K562 (cell line): ENCODE results near the gene DAPK3. TPM values are rescaled to one million over a fixed set of nuclear protein-coding genes. Genes with fewer than 3 reads are reported as not detected.

Experiments
- ATAC-seq: fragments of 200-7000 bp; cut with Tn5 transposase; 3 replicates; pipeline ENCODE4 v1.9.1; 2020; ENCODE audit warnings: moderate library complexity
- BruUV-seq: library from RNA; stranded (reverse); fragments of 400-500 nt; replicated peaks from 2 replicates; lab custom pipeline; 2021; lab: Mats Ljungman, UMichigan
- CTCF ChIA-PET: fragments of 300-600 bp; formaldehyde crosslinking; extraction: SDS; loops from one replicate; lab custom pipeline; 2021; ENCODE audit warnings: low intra/inter-chr PET ratio; lab: Yijun Ruan, JAX
- POLR2A ChIA-PET: fragments of 300-600, 350-650 bp; sonication (Branson Sonifier 250); formaldehyde crosslinking; extraction: SDS; loops from one replicate; lab custom pipeline; 2021; ENCODE audit warnings: antibody characterized with exemption, inconsistent platforms; lab: Yijun Ruan, JAX
- DNase-seq, 4 experiments: peaks; one replicate each; pipeline versions ENCODE4 v3.0.0 to v3.0.0-alpha.2; 2011 to 2018; ENCODE audit warnings: low spot score in 3 of 4, mixed read lengths in 3 of 4; ENCODE audit errors: extremely low read depth in 1 of 4
- FAIRE-seq: peaks from 2 replicates; lab custom pipeline; 2011; peaks lifted over from hg19 to GRCh38; lab: Jason Lieb, UNC
- H2AFZ ChIP-seq: 2 replicates; pipeline ENCODE4 v1.6.0; 2011; ENCODE audit warnings: low read depth, low read length, control low read depth, inconsistent platforms
- H3K27ac ChIP-seq: fragments of 200-600 bp; 3 replicates; pipeline ENCODE4 v1.8.0; 2011; ENCODE audit warnings: low read depth, mild to moderate bottlenecking, control low read depth, inconsistent platforms, low read length, moderate library complexity, mixed read lengths; ENCODE audit errors: extremely low read depth
- H3K27me3 ChIP-seq, 2 experiments: fragments of 300-600 bp in 1 of 2; 2 replicates in 1 of 2; 3 replicates in 1 of 2; pipeline versions ENCODE4 v1.6.0 to v1.8.0; 2011; ENCODE audit warnings: inconsistent platforms in 2 of 2, low read length in 2 of 2, mild to moderate bottlenecking in 1 of 2, mixed read lengths in 1 of 2, moderate library complexity in 1 of 2; ENCODE audit not compliant: control insufficient read depth in 2 of 2, insufficient read depth in 2 of 2
- H3K36me3 ChIP-seq: fragments of 300-600 bp; 3 replicates; pipeline ENCODE4 v1.8.0; 2011; ENCODE audit warnings: mild to moderate bottlenecking, low read length, inconsistent platforms; ENCODE audit not compliant: control insufficient read depth, insufficient read depth
- H3K4me1 ChIP-seq, 2 experiments: fragments of 200-600 bp in 1 of 2; replicated peaks in 1 of 2; 2 replicates in 1 of 2; 3 replicates in 1 of 2; pipeline versions ENCODE4 v1.5.1 to v1.8.0; 2011; ENCODE audit warnings: inconsistent platforms in 2 of 2, low read length in 2 of 2, mild to moderate bottlenecking in 1 of 2, mixed read lengths in 1 of 2, moderate library complexity in 1 of 2; ENCODE audit not compliant: control insufficient read depth in 2 of 2, insufficient read depth in 2 of 2
- H3K4me2 ChIP-seq: 2 replicates; pipeline ENCODE4 v1.6.1; 2011; ENCODE audit warnings: low read length, control low read depth, inconsistent platforms, mixed read lengths; ENCODE audit not compliant: insufficient read depth
- H3K4me3 ChIP-seq: fragments of 200-600 bp; sonication (generic), shearing (Covaris generic); 2 replicates; pipeline ENCODE4 v1.5.1; 2016; ENCODE audit warnings: control low read depth, inconsistent platforms
- H3K79me2 ChIP-seq: fragments of 200-600 bp; 3 replicates; pipeline ENCODE4 v1.8.0; 2011; ENCODE audit warnings: low read length, inconsistent platforms; ENCODE audit not compliant: control insufficient read depth, insufficient read depth
- H3K9ac ChIP-seq, 2 experiments: 2 replicates each; pipeline versions ENCODE4 v1.6.0 to v1.6.1; 2011; ENCODE audit warnings: low read depth in 2 of 2, low read length in 2 of 2, control low read depth in 1 of 2, inconsistent platforms in 1 of 2, mild to moderate bottlenecking in 1 of 2, mixed read lengths in 1 of 2; ENCODE audit not compliant: insufficient read depth in 1 of 2
- H3K9me1 ChIP-seq: one replicate; pipeline ENCODE4 v1.6.0; 2011; ENCODE audit warnings: inconsistent platforms, mild to moderate bottlenecking, low read length, moderate library complexity; ENCODE audit not compliant: control insufficient read depth, insufficient read depth
- H3K9me3 ChIP-seq: replicated peaks from 2 replicates; pipeline ENCODE4 v1.5.1; 2011; ENCODE audit warnings: low read depth, low read length, inconsistent platforms; ENCODE audit not compliant: control insufficient read depth, insufficient read depth
- H4K20me1 ChIP-seq: replicated peaks from 2 replicates; pipeline ENCODE4 v1.6.1; 2011; ENCODE audit warnings: low read length, inconsistent platforms, mixed read lengths; ENCODE audit not compliant: control insufficient read depth, insufficient read depth
- CCAR2 ChIP-seq: fragments of 200-400 bp; formaldehyde crosslinking; IDR thresholded peaks from 2 replicates; pipeline ENCODE4 v1.6.1; 2017; ENCODE audit warnings: mild to moderate bottlenecking, low read depth, low read length
- CHD2 ChIP-seq: IDR thresholded peaks from 2 replicates; pipeline ENCODE4 v1.6.1; 2011; ENCODE audit warnings: low read depth, low read length
- ESRRB ChIP-seq: fragments of 250-450 bp; sonication (Bioruptor Pico); IDR thresholded peaks from 2 replicates; pipeline ENCODE4 v1.5.0; 2020; ENCODE audit warnings: mild to moderate bottlenecking, moderate library complexity, borderline replicate concordance
- ETV5 ChIP-seq: sonication (generic); formaldehyde crosslinking; IDR thresholded peaks from 2 replicates; pipeline ENCODE4 v1.4.0; 2020; ENCODE audit warnings: low read depth, mild to moderate bottlenecking, missing genetic modification reagents
- IFI16 ChIP-seq: fragments of 250-450 bp; sonication (Bioruptor Pico); IDR thresholded peaks from 2 replicates; pipeline ENCODE4 v2.1.2; 2022; ENCODE audit warnings: mild to moderate bottlenecking, inconsistent platforms
- IRF1 ChIP-seq: sonication (generic); formaldehyde crosslinking; IDR thresholded peaks from 2 replicates; pipeline ENCODE4 v1.8.0; 2022; ENCODE audit warnings: missing genetic modification reagents, mild to moderate bottlenecking, borderline replicate concordance
- MIER1 ChIP-seq: fragments of 450-650 bp; IDR thresholded peaks from 2 replicates; pipeline ENCODE4 v1.6.1; 2016; ENCODE audit warnings: antibody characterized with exemption, mild to moderate bottlenecking, low read depth
- RFX7 ChIP-seq: fragments of 250-450 bp; sonication (Bioruptor Pico); IDR thresholded peaks from 2 replicates; pipeline ENCODE4 v1.5.1; 2021; ENCODE audit warnings: mild to moderate bottlenecking
- RNF219 ChIP-seq: fragments of 250-450 bp; sonication (Bioruptor Pico); IDR thresholded peaks from 2 replicates; pipeline ENCODE4 v1.5.0; 2022; ENCODE audit warnings: mild to moderate bottlenecking
- TAF1 ChIP-seq: IDR thresholded peaks from 2 replicates; pipeline ENCODE4 v1.6.1; 2011; ENCODE audit warnings: mild to moderate bottlenecking, low read length, moderate library complexity; ENCODE audit not compliant: insufficient read depth, control insufficient read depth, severe bottlenecking; ENCODE audit errors: extremely low read depth
- TCF7 ChIP-seq: sonication (generic); IDR thresholded peaks from 2 replicates; pipeline ENCODE4 v1.6.1; 2016; ENCODE audit warnings: antibody characterized with exemption, borderline replicate concordance
- THRAP3 ChIP-seq: fragments of 450-650 bp; IDR thresholded peaks from 2 replicates; pipeline ENCODE4 v1.6.1; 2016; ENCODE audit warnings: mild to moderate bottlenecking, inconsistent platforms, borderline replicate concordance
- ZNF184 ChIP-seq: sonication (generic); formaldehyde crosslinking; IDR thresholded peaks from 2 replicates; pipeline ENCODE4 v1.5.0; 2020; ENCODE audit warnings: missing genetic modification reagents
- ZNF197 ChIP-seq: fragments of 200-800 bp; sonication (Bioruptor generic); IDR thresholded peaks from 2 replicates; pipeline ENCODE4 v1.6.1; 2016; ENCODE audit warnings: low read depth, missing genetic modification characterization, missing compliant biosample characterization
- ZSCAN29 ChIP-seq: fragments of 450-650 bp; IDR thresholded peaks from 2 replicates; pipeline ENCODE4 v1.6.1; 2017
- WGBS: fragments of 100-300 bp; shearing (Covaris generic); methylation state at CpG from one replicate; pipeline ENCODE4 v1.1.6; 2016; ENCODE audit warnings: low coverage, mixed read lengths; ENCODE audit not compliant: insufficient coverage; ENCODE audit errors: missing lambda C conversion rate; 5-methylcytosine and 5-hydroxymethylcytosine counted together
- in situ Hi-C: fragments of 300-500 bp; cut with MboI; formaldehyde crosslinking; loops from 4 replicates; pipeline ENCODE4 v1.15.0; 2018; ENCODE audit warnings: inconsistent platforms, mixed read lengths
- intact Hi-C: fragments of 100-400 bp; cut with micrococcal nuclease; formaldehyde crosslinking; loops from 2 replicates; pipeline ENCODE4 v1.14.2; 2022
- polyA plus RNA-seq, 8 experiments: library from polyadenylated mRNA; depleted of rRNA in 4 of 8; stranded (reverse) in 5 of 8; unstranded in 3 of 8; fragments of >200 nt; fragmentation: Nextera tagmentation in 2 of 8; fragmentation: Illumina TruSeq in 1 of 8; extraction: Ambion mirVana in 2 of 8; extraction: Trizol in 1 of 8; gene quantifications; 2 replicates each; pipeline versions ENCODE4 v1.2.1 to v1.2.3, GENCODE V29; 2011 to 2014; ENCODE audit warnings: inconsistent platforms in 1 of 8, missing spikeins in 1 of 8
- total RNA-seq, 7 experiments: library from RNA; depleted of rRNA in 6 of 7; stranded (reverse); fragments of >200 nt in 6 of 7; fragmentation: Illumina TruSeq in 2 of 7; extraction: Trizol in 2 of 7; gene quantifications; 2 replicates each; pipeline versions ENCODE4 v1.2.1 to v1.2.3, GENCODE V29; 2011 to 2021; ENCODE audit warnings: low replicate concordance in 1 of 7
- TF ChIP-seq, protein P1 (sequence below): fragments of 450-650 bp; IDR thresholded peaks from 2 replicates; pipeline ENCODE4 v1.6.1; 2014; ENCODE audit warnings: low read depth, mild to moderate bottlenecking, moderate library complexity, borderline replicate concordance
- TF ChIP-seq, protein P2 (sequence below): fragments of 250-450 bp; sonication (Bioruptor Pico); IDR thresholded peaks from 2 replicates; pipeline ENCODE4 v1.5.0; 2020; ENCODE audit warnings: mild to moderate bottlenecking

DAPK3 gene
- total and polyA plus RNA-seq, 9 of the 15 experiments (the other 6 are each of a cell fraction or from before 2014, with no cell fraction given) = 0.14 to 63.4 (median 25.0) TPM

- in situ Hi-C loops = loop anchor here (5.0 kb wide), 1 partner anchor 218 kb away; no protein-coding TSS in a partner anchor
- Histone ChIP-seq H3K27me3 (no peaks in the 10 kb centered on the region), H3K27ac (peak overlapping the region; percentile 99), H4K20me1 (peaks cover 56% of the 10 kb centered on the region), H2AFZ (no peak overlapping the region), H3K4me2 (peak overlapping the region; percentile 100), H3K9me1 (peaks cover 22% of the 10 kb centered on the region), H3K4me1 (peaks cover 25 to 64% of the 10 kb centered on the region in 2 experiments; a peak in 4 of 5 replicates), H3K4me3 (peak overlapping the region; percentile 99), H3K9me3 (no peaks in the 10 kb centered on the region), H3K9ac (peak overlapping the region; percentile 97 to 100), H3K36me3 (peaks cover 56% of the 10 kb centered on the region), H3K79me2 (peaks cover 58% of the 10 kb centered on the region)
- no TSS peak for BruUV-seq
- ATAC-seq (no peak), FAIRE-seq (no peak), DNase-seq (peak in 3 of 4 experiments; percentile 26 to 55 (median 53))
- intact Hi-C loops = no loop called here
- ChIA-PET POLR2A (interaction anchor here (0.6 to 9.7 kb wide), 18 partner anchors 9 to 223 kb away, joined by 3 to 215 read pairs (median 6); partner anchors contain the start of genes ATCAY, DAPK3 and MRPL54), CTCF (interaction anchor here (0.9 to 3.4 kb wide), 2 partner anchors 14 to 220 kb away, joined by 3 to 31 read pairs; partner anchors contain the start of gene DAPK3)
- TF ChIP-seq RFX7 (CRISPR knock-in tag) (no peak), ESRRB (no peak), ZNF197 (CRISPR knock-in tag) (no peak), ETV5 (CRISPR knock-in tag) (no peak), IFI16 (CRISPR knock-in tag) (no peak), MIER1 (no peak), ZNF184 (CRISPR knock-in tag) (no peak), TCF7 (no peak), CHD2 (peak; percentile 46; the same call in 1 of the 2 replicates), RNF219 (CRISPR knock-in tag) (no peak), TAF1 (no peak), CCAR2 (no peak), THRAP3 (0 out of 2 replicates have a peak, but pooled peaks have one; percentile 50), IRF1 (no peak), ZSCAN29 (peak; percentile 13; the same call in 1 of the 2 replicates)
- TF ChIP-seq, protein P1, sequence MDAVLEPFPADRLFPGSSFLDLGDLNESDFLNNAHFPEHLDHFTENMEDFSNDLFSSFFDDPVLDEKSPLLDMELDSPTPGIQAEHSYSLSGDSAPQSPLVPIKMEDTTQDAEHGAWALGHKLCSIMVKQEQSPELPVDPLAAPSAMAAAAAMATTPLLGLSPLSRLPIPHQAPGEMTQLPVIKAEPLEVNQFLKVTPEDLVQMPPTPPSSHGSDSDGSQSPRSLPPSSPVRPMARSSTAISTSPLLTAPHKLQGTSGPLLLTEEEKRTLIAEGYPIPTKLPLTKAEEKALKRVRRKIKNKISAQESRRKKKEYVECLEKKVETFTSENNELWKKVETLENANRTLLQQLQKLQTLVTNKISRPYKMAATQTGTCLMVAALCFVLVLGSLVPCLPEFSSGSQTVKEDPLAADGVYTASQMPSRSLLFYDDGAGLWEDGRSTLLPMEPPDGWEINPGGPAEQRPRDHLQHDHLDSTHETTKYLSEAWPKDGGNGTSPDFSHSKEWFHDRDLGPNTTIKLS = no peak
- TF ChIP-seq, protein P2, sequence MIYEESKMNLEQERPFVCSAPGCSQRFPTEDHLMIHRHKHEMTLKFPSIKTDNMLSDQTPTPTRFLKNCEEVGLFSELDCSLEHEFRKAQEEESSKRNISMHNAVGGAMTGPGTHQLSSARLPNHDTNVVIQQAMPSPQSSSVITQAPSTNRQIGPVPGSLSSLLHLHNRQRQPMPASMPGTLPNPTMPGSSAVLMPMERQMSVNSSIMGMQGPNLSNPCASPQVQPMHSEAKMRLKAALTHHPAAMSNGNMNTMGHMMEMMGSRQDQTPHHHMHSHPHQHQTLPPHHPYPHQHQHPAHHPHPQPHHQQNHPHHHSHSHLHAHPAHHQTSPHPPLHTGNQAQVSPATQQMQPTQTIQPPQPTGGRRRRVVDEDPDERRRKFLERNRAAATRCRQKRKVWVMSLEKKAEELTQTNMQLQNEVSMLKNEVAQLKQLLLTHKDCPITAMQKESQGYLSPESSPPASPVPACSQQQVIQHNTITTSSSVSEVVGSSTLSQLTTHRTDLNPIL = 0 out of 2 replicates have a peak, but pooled peaks have one; percentile 41
- WGBS = 0% methylated on average over 10 of the region's 10 CpGs
These were observed 13.6 kb upstream of the DAPK3 start for GRCh38 chr19:3984584-3984907.
